ENCODE results near the gene XPR1.

DNA sequence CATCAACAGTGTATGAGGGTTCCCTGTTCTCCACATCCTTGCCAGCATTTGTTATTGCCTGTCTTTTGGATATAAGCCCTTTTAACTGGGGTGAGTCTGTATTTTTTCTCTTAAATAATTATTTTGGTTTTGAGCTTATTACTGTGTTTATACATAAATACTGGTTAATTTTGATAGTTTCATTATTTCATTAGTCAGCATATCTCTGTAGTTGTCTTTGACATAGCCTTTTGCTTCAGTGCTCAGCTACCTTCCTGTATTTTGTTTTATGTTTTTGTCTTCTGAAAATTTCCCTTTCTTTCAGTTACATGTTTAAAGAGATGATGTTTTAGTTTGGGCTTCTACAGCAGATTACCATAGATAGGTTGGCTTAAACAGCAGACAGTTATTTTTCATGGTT, 138.1 kb downstream of the XPR1 start:
- TF ChIP-seq, protein P1, sequence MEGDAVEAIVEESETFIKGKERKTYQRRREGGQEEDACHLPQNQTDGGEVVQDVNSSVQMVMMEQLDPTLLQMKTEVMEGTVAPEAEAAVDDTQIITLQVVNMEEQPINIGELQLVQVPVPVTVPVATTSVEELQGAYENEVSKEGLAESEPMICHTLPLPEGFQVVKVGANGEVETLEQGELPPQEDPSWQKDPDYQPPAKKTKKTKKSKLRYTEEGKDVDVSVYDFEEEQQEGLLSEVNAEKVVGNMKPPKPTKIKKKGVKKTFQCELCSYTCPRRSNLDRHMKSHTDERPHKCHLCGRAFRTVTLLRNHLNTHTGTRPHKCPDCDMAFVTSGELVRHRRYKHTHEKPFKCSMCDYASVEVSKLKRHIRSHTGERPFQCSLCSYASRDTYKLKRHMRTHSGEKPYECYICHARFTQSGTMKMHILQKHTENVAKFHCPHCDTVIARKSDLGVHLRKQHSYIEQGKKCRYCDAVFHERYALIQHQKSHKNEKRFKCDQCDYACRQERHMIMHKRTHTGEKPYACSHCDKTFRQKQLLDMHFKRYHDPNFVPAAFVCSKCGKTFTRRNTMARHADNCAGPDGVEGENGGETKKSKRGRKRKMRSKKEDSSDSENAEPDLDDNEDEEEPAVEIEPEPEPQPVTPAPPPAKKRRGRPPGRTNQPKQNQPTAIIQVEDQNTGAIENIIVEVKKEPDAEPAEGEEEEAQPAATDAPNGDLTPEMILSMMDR (IDR thresholded peaks at IDR 0.05): no peak
- no peak for TF ChIP-seq POLR2A (IDR thresholded peaks at IDR 0.05)

All from gastroesophageal sphincter (tissue), 3 donors.